OCI-M1 (cell line): ENCODE results near the gene RNF39.
"Not testable (repeated sequence)": the region's sequence is repeated elsewhere in the genome, so short reads cannot be mapped to it uniquely, and the experiment has no call there.

Source experiments
- DNase-seq: peaks from one replicate; lab custom pipeline; 2025; lab: John Stamatoyannopoulos, UW

Gene RNF39, protein sequence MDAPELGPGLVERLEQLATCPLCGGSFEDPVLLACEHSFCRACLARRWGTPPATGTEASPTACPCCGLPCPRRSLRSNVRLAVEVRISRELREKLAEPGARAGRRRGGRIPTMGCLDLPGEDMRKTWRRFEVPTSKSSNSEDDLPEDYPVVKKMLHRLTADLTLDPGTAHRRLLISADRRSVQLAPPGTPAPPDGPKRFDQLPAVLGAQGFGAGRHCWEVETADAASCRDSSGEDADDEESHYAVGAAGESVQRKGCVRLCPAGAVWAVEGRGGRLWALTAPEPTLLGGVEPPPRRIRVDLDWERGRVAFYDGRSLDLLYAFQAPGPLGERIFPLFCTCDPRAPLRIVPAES

DNA sequence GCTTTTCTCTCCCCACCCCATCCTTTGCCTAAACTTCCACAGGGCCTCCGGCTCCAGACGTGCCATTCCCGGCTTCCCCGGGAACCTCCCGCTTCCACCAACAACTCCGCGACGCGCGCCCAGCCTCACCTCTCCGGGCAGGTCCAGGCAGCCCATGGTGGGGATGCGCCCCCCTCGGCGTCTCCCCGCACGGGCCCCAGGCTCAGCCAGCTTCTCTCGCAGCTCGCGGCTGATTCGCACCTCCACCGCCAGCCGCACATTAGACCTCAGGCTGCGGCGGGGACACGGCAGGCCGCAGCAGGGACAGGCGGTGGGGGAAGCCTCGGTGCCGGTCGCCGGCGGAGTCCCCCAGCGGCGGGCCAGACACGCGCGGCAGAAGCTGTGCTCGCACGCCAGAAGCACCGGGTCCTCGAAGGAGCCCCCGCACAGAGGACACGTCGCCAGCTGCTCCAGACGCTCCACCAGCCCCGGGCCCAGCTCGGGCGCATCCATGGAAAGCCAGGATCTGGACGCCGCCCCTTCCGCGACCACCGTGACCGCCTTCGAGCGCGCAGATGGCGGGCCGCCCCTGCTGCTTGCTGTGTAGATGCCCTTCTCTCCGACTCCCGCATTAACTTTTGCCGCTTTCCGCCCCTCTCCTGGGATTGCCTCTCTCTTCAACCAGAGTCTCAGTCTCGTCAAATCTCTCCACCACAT, at the start of gene RNF39:
RNF39 (minus strand) TSS at position 676 of the 696 bp plus-strand sequence; CDS start at position 492, 184 bp downstream.
- DNase-seq: no peak

DNA sequence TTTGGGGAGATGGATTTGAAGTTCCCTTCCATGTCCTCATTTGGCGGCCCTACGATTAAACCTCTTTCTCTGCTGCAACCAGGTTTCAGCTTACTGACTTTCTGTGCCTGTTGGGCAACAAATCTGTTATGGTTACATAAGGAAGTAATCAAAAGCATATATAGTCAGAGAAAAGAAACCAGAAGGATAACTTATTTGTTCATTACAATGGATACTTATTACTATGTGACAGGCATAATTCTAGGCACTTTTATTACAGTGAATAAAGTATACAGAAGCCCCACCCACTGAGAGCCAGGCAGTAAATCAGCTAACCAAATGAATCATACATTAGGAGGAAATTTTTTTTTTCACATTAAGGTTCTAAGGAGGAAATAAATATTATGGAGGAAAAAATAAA, 46.9 kb upstream of the RNF39 start:
- no peak for DNase-seq

DNA sequence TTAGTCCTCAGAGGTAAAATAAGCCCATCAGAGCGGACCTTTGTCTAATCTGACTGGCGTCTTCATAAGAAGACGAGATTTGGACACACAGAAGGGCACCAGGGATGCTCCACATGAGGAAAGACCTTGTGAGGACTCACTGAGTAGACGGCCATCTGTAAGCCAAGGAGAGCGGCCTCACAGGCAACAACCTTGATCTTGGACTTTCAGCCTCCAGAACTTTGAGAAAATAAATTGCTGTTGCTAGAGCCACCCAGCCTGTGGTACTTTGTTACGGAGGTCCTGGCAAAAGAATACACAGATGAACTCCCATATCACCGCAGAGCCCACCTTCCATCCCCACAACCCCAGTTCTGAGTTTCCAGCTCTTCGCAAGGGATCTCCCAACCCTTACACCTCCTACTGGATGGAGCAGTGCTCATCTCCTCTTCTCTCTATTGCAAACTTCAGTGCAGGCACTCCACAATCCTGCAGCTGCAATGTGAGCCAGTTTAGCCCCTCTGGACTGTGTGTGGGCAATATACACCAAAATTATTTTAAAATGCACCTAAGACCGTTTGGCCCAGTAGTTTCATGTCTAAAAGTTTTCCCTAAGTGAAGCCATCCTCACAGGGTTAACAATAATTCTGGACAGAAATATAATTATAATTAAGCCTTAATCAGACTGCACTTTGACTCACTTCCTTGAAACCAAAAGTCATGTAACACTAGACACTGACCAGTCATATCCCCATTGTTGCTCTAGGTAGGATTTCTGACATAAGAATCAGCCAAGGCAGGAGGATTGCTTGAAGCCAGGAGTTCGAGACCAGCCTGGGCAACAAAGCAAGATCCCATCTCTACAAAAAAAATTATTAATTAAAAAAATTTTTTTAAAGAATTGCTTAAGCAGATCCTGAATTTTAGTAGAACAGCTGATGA, 46.1 kb upstream of the RNF39 start:
- DNase-seq: no peak

DNA sequence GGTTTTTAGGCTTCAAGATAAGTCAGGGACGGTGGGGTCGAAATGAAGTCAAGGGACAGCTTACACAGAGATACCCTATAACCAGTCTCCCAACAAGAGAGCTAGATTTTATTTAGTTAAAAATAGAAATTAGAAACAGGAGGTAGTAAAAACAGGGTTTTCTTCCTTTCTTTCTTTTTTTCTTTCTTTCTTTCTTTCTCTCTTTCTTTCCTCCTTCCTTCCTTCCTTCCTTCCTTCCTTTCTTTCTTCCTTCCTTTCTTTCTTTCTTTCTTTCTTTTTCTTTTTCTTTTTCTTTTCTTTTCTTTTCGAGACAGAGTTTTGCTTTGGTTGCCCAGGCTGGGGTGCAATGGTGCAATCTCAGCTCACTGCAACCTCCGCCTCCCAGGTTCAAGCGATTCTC, 43.1 kb upstream of the RNF39 start:
- not testable (repeated sequence) for DNase-seq

DNA sequence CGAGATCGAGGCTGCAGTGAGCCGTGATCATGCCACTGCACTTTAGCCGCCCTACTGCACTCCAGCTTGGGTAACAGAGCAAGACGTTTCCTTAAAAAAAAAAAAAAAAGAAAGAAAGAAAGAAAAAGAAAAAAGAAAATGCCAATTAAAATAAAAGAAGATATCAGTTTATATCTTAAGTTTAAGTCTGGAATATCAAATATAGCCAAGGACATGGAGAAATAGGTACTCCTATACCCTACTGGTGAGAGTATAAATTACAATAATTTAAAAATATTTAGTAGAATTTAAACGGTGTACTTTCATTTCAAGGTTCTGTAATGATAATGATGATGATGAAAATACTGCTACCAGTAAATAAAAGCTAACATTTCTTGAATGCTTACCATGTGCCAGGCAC, 41.2 kb upstream of the RNF39 start:
- no peak for DNase-seq

DNA sequence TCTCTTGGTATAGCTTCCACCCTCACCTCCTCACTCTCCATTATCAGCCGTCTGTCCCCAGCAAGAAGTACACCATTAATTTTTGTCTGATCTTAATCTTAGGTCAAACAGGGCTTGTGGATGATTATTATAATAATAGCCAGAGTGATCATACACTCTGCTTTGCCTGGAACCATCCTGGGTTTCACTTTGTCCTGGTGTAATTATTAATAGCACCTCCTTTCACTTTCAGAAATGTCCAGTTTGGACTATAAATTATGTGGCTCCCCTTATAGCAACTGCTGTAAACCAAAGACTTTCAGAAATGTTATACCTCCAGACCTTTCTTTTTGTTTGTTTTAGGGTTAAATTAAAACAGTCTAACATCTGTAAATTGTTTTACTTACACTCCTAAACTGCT, 38.3 kb upstream of the RNF39 start:
- peak; percentile 29 for DNase-seq

DNA sequence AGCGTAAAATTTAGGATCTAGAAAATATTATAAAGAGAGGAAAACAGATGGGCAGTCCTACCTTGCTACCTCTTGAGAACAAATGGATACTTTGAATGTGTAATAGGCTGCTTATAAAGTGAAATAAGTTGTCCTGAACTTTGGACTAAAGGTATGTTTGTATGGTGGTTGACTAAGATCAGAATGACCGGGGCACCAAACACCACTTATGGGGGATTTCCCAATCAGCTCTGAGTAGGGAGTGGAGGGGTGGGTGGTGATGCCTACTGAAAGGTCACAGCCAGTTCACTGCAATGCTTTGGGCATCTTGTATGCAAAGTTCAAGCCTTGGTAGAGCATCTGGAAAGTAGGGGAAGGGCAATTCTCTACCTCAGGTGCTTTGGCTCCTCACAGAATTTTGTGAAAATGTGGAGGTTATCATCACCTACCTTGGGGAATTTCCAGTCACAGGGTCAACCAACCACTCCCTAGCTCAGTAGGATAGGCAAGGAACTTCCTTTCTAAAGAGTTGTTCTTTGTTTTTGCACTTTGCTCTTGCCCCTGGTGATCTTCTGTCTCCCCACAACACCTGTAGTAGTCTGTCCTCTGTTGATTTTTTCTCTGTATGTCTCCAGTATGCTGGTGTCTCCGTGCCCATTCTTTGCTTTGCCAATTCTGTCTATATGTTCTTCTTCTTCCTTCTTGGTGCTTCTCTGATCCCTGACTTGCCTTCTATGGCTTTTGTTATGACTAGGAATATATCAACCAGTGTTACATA, 37.6 kb upstream of the RNF39 start, which contains the start of gene TRIM31:
TRIM31 (minus strand) TSS at position 88 of the 757 bp plus-strand sequence. CDS start 285 bp downstream, outside the sequence.
- DNase-seq: no peak

DNA sequence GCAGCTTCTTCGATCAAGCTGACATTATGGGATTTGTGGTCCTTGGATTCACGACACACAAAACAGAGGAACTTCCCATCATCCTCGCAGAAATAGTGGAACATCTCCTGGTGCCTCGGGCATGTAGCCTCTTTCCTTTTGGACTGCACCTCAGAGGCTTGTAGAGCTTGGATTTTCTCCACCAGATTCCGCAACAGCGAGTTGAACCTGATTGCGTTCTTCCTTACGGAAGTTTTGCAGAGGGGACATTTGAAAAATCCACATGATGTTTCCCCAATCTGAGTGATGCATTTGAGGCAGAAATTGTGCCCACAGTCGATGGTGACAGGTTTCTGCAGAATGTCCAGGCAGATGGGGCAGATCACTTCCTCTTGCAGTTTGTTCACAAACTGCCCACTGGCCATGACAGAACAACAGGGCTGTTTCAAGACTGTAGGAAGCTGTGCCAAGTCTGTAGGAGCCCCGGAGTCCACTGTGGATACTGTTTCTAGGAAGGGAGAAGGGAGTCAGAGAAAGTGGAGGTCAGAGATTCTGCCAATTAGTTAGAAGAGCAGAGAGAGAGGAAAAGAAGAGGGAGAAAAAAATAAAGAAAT, 36.9 kb upstream of the RNF39 start:
- DNase-seq: no peak

DNA sequence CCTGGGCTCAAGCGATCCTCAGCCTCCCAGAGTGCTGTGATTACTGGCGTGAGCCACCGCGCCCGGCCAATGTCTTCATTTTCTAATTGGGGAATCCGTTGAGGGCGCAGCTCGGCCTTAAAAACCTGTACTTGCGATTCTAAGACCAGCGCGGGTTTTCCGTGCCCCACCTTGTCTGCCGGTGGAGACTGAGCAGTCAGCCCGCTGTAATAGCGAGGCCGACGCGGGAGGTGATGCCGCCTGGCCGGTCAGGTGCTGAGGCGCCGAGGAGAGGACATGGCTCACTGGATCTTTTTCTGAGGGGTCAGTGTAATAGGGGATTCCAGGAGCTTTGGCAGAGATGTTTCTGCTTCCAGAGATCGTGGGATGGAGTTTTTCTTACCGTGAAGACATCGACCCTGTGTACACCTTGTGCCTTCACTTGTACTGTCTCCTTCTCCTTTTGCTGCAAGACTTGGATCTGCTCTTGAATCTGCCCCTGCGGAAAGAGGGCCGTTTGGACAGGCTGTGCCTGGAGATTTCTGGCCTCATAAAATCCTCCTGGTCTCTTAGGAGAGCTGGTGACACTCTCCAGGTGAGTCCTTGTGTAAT, 35.8 kb upstream of the RNF39 start:
- no peak for DNase-seq

DNA sequence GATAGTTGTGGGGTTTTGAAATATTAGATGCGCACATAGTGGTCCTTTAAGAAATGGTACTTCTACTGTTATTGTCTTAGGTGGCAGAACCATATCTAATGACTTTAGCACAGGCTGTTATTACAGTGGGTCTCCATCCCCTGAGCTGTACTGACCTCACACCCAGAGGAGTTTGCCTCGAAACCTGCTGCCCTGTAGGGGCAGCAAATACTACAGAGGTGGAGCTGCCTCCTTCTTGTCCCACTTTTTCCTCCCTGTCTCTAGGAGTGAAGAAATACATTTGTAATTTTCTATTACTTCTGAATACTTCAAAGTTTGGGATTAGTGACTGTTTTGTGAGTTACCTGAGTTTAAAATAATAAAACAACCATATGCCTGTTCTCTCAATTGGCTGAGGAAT, 29.1 kb upstream of the RNF39 start:
- DNase-seq: peak; percentile 26

DNA sequence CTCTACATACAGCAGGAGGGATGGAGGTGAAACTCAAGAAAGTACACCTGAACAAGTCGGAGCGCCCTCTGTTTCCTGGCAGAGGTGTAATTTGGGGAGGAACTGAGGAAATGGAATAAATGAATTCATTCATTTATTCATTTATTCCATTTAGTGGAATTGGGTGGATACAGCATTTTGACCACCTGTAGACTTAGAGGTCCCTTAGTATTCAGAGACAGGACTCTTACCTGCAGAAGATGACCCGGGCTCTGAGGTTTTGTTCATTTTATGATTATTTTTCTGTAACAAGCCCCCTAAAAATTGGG, 28.3 kb upstream of the RNF39 start:
- no peak for DNase-seq

DNA sequence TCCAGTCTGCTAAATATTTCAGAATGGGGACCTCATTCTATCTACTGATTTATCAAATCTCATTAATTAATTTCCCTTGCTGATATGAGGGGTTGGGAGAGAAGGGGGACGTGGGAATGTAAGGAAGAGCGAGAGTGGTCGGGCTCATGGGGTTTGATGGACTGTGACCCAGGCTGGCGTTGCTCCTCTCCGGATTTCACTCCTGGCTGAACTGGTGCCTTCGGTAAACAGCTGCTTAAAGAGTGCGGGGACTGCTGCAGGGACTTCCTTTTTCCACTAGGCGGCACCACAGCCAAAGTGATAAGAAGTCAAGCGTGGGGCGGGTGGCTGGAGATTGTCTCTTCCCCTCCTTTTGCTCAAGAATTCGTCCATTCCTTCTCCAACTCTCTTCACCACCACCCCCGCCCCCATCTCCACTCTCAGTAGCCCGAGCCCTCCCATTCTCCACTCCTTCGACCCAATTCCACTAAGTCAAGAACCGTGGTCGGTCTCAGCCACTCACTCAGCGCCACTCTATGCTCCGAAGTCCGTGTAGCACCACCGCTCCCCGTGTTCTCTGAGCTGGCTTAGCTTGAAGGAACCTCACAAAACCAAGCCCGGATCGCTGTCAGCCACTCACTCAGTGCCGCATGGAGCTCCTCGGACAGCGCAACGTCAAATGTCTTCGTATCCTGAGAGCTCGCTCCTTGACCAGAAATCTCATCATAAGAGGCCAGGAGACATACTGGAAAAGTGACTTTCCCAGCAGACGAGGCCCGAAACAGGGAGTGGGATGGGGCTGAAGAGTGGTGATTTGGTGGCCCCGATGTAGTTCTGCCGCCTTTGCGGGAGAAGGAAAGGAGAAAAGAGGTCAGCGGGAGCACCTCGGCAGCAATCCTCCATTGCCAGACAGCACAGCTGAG, 27.7 kb upstream of the RNF39 start:
- DNase-seq: peak; percentile 96

DNA sequence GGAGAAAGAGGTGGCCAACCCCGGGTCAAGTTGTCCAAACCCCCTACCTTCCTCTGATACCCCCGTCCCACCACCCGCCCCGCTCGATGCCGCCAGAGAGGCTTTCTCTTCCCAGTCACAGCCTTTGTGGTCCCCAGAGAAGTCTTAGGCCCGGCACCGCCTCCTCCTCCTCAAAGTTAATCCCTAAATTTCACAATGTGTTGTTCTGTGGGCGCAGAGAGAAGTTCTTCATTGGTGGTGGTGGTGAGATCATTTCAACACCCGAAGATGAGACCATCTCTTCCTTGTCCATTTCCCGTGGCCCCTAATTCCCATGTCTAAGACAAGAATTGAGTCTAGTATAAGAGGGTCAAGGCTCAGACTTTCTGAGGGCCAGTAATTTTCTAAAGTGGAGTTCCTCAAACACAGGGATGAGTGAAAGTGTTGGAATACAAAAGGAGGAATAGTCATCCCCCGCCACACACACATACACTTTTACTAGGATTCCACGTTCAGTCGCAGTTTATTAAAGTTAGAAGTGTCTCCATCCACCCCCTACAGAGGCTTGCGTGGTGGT, 26.9 kb upstream of the RNF39 start:
- peak; percentile 75 for DNase-seq

DNA sequence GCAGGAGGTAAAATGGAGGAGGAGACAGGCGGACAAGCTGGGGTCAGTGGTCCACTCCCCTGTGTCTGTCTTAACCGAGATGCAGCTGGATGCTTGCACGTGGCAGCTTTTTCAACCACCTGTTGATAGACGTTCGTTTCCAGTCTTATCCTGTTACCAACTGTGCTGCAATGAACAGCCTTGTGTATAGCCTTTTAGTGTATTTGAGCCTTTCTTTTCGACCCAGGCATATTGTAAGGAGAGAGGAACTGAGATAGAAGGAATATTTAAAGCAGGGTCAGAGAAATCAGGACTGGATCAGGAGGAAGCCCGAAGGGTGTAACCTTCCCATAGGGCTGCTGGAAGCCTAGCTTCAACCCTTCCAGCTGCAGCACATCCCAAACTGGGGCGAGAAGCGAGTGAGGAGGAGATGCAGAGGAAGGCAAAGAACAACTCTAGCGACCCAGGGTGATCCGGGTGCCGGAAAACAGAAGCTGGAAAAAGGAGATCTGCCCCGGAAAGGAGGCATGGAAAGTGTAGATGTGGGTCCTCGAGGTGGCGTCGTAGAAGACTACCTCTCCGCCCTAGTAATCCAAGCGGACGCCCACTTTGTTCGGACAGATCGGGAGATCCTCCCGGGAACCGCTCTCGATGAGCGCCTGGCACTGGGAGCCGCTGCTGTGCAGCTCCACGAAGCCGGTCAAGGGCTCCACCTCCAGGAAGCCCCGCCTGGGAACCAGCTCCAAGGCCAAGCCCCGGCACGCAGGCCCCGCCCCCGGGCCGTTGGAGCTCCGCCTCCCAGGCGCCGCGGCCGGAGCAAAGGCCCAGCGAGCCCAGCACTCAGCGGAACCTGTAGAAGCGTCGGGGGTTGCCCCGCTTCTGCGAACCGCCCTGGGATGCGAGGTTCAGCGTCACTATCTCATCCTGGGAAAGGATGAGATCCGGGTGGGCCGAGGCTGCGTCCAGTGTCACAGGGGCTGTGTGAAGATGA, 26.2 kb upstream of the RNF39 start:
- peak; percentile 96 for DNase-seq

DNA sequence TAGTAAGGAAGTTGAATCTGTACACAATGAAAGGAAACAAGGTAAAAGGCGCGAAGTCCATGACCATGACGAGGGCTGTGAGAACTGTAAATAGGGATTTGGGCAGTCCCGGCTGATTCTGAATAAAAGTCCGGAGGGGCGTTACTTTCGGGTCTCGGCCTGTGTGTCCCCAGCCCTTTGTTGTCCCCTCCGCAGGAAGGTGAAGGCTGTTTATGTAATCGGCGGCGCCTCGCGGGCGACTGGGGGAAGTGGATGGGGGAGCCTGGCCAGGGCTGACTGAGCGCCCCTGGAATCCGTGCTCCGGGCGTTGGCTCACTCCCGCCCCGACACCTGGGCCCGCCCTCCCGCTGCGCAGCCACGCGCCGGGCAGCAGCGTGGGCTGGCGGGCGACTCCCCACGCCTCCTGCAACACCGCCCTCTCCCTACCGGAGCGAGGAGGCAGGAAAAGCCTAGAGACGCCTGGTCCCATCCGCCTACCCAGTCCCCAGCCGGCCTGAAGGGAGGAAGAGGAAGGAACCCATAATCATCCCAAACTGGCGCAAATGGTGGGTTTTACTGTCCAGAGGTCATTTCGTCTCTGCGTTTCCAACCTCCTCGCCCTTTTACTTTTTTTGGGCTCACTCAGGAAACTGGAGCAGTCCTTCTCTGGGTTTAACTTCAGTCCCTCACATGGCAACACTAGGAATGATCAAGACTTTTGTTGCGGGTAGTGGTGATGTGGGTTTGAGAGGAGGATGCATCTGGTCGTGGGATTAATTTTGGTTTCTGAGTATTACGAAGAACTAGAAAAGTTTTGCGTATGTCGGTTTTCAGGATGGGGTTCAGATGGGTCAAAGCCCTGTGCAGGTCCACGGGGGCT, 25.2 kb upstream of the RNF39 start:
- no peak for DNase-seq

DNA sequence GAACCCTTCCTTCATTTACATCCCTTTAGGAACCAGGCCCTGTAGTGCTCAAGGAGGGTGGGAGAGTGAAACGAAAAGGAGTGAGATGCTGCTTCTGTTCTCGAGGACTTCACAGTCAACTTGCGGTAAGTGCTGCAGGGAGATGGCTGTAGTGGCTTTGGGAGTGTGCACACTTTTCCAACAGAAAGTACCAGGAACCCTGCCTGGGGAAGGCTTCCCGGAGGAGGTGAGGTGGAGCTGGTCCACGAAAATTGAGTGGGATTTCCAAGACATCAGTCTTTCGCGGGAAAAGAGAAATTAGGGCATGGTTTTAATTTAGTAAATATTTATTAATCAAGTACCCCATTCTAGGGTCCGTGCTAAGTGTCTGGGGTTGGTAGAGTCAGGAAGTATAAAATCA, 24.6 kb upstream of the RNF39 start:
- no peak for DNase-seq
